Measurements from ENCODE around the gene SOCS1. TPM values are rescaled to one million over a fixed set of nuclear protein-coding genes. Genes with fewer than 3 reads are reported as not detected.

SOCS1 gene
- polyA plus RNA-seq, 2 of the 4 experiments (the other 2 are of a cell fraction), result 0.16 to 0.26 TPM

GRCh38 chr16:11253009-11253994 lies 2.7 kb downstream of the SOCS1 start:
- ChIA-PET CTCF (interaction anchor here (0.6 to 12.3 kb wide), 2 partner anchors 286 to 1910 kb away, joined by 3 to 364 read pairs; no protein-coding TSS in a partner anchor), POLR2A (no interaction called here)
- DNase-seq (ENCODE audit: low read depth in 1 of 2, low spot score in 1 of 2), result no peak
- H3K4me3 ChIP-seq, result no peak overlapping the region
- no peak for ATAC-seq
- no peak for FAIRE-seq
- TF ChIP-seq FOSL2 (IDR thresholded peaks at IDR 0.05), result no peak
- TF ChIP-seq FOSL2 (CRISPR knock-in tag; IDR thresholded peaks at IDR 0.05), result no peak
- TF ChIP-seq RNF2 (IDR thresholded peaks at IDR 0.05; ENCODE audit: borderline replicate concordance, low read depth), result no peak
- TF ChIP-seq NR3C1 (IDR thresholded peaks at IDR 0.05), result no peak
- TF ChIP-seq GATA3 (IDR thresholded peaks at IDR 0.05; ENCODE audit: borderline replicate concordance), result no peak
- TF ChIP-seq RFX5 (IDR thresholded peaks at IDR 0.05), result no peak
- TF ChIP-seq POLR2AphosphoS2 (conservative IDR thresholded peaks at IDR 0.05; ENCODE audit: low read length), result no peak
- TF ChIP-seq, protein P1, sequence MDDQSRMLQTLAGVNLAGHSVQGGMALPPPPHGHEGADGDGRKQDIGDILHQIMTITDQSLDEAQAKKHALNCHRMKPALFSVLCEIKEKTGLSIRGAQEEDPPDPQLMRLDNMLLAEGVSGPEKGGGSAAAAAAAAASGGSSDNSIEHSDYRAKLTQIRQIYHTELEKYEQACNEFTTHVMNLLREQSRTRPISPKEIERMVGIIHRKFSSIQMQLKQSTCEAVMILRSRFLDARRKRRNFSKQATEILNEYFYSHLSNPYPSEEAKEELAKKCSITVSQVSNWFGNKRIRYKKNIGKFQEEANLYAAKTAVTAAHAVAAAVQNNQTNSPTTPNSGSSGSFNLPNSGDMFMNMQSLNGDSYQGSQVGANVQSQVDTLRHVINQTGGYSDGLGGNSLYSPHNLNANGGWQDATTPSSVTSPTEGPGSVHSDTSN (IDR thresholded peaks at IDR 0.05), result no peak
- no peak for TF ChIP-seq FOXS1 (CRISPR knock-in tag; IDR thresholded peaks at IDR 0.05)
- TF ChIP-seq TFCP2L1 (CRISPR knock-in tag; IDR thresholded peaks at IDR 0.05), result no peak
- no peak for TF ChIP-seq FOSB (CRISPR knock-in tag; IDR thresholded peaks at IDR 0.05)
- TF ChIP-seq HEYL (CRISPR knock-in tag; IDR thresholded peaks at IDR 0.05), result no peak
- no peak for TF ChIP-seq EHMT2 (IDR thresholded peaks at IDR 0.05; ENCODE audit: low read depth)
- TF ChIP-seq E2F6 (IDR thresholded peaks at IDR 0.05; ENCODE audit: borderline replicate concordance, low read depth), result no peak
- TF ChIP-seq CHD4 (IDR thresholded peaks at IDR 0.05; ENCODE audit: borderline replicate concordance), result no peak
- TF ChIP-seq MAZ (IDR thresholded peaks at IDR 0.05; ENCODE audit: borderline replicate concordance, low read depth, low read length), result no peak
- TF ChIP-seq POLR2A (IDR thresholded peaks at IDR 0.05; ENCODE audit: low read length), result no peak
- H3K4me1 ChIP-seq, result 0 out of 3 replicates have a peak, but pooled peaks cover 5% of the 10 kb centered on the region
- no peaks in the 10 kb centered on the region for H3K9me3 ChIP-seq
- H3K27ac ChIP-seq, result no peak overlapping the region
- no peak overlapping the region for H3K4me2 ChIP-seq
- WGBS (ENCODE audit: missing lambda C conversion rate), result 78% methylated on average over 5 of the region's 5 CpGs

GRCh38 chr16:11252482-11252931 lies 3.5 kb downstream of the SOCS1 start:
- WGBS (ENCODE audit: missing lambda C conversion rate), result 79% methylated on average over 8 of the region's 8 CpGs
- Histone ChIP-seq H3K4me3 (no peak overlapping the region), H3K27ac (no peak overlapping the region), H3K4me2 (no peak overlapping the region), H3K4me1 (0 out of 3 replicates have a peak, but pooled peaks cover 5% of the 10 kb centered on the region), H3K9me3 (no peaks in the 10 kb centered on the region)
- DNase-seq (ENCODE audit: low read depth in 1 of 2, low spot score in 1 of 2) (no peak), ATAC-seq (no peak), FAIRE-seq (no peak)
- TF ChIP-seq KDM5A (IDR thresholded peaks at IDR 0.05), result no peak
- TF ChIP-seq, protein P2, sequence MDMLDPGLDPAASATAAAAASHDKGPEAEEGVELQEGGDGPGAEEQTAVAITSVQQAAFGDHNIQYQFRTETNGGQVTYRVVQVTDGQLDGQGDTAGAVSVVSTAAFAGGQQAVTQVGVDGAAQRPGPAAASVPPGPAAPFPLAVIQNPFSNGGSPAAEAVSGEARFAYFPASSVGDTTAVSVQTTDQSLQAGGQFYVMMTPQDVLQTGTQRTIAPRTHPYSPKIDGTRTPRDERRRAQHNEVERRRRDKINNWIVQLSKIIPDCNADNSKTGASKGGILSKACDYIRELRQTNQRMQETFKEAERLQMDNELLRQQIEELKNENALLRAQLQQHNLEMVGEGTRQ (IDR thresholded peaks at IDR 0.05), result no peak
- POLR2A ChIA-PET, result no interaction called here
- CTCF ChIA-PET, result interaction anchor here (12.3 kb wide), 1 partner anchor 285 kb away, joined by 364 read pairs; no protein-coding TSS in a partner anchor
